Hematopoietic multipotent progenitor cell treated with erythropoietin and hydrocortisone succinate and interleukin-3 and kit ligand, for 8 days (in vitro differentiated cells): ENCODE data around the gene SNED1.

Experiments
- DNase-seq: peaks from one replicate; pipeline ENCODE4 v3.0.0-alpha.2; 2015

The SNED1 gene

GRCh38 chr2:241110607-241111439 is 112.4 kb downstream of the SNED1 start:
- no peak for DNase-seq

- DNase-seq = no peak
These were observed 113.0 kb downstream of the SNED1 start for GRCh38 chr2:241111440-241111805.

- no peak for DNase-seq
These were observed 113.6 kb downstream of the SNED1 start for GRCh38 chr2:241112046-241112445.

GRCh38 chr2:241112592-241112991 is 114.2 kb downstream of the SNED1 start:
- no peak for DNase-seq

- no peak for DNase-seq
These were observed 116.4 kb downstream of the SNED1 start for GRCh38 chr2:241114836-241115235.

- DNase-seq = no peak
These were observed 116.9 kb downstream of the SNED1 start for GRCh38 chr2:241115361-241115760.

- no peak for DNase-seq
These were observed 118.5 kb downstream of the SNED1 start for GRCh38 chr2:241116606-241117560.

GRCh38 chr2:241118737-241119505 is 120.5 kb downstream of the SNED1 start:
- DNase-seq = no peak

GRCh38 chr2:241120440-241120839 is 122.0 kb downstream of the SNED1 start:
- DNase-seq = no peak

- no peak for DNase-seq
These were observed 122.6 kb downstream of the SNED1 start for GRCh38 chr2:241121008-241121407.

GRCh38 chr2:241122376-241123002 is 124.1 kb downstream of the SNED1 start:
- no peak for DNase-seq

GRCh38 chr2:241123816-241124536 is 125.6 kb downstream of the SNED1 start:
- peak; percentile 14 for DNase-seq

GRCh38 chr2:241125626-241126025 is 127.2 kb downstream of the SNED1 start:
- DNase-seq = no peak

GRCh38 chr2:241126201-241126611 is 127.8 kb downstream of the SNED1 start:
- DNase-seq = no peak

- DNase-seq = no peak
These were observed 128.4 kb downstream of the SNED1 start for GRCh38 chr2:241126771-241127202.

GRCh38 chr2:241128266-241128665 is 129.8 kb downstream of the SNED1 start:
- no peak for DNase-seq

- no peak for DNase-seq
These were observed 130.9 kb downstream of the SNED1 start for GRCh38 chr2:241129086-241129871.

GRCh38 chr2:241130316-241130715 is 131.9 kb downstream of the SNED1 start:
- no peak for DNase-seq

- DNase-seq = no peak
These were observed 133.1 kb downstream of the SNED1 start for GRCh38 chr2:241131531-241131930.

GRCh38 chr2:241132538-241133435 is 134.4 kb downstream of the SNED1 start:
- DNase-seq = peak; percentile 52
